HL-60 (cell line): ENCODE data around the gene GPR78.

ENCODE experiments used
- DNase-seq, 2 experiments: peaks; one replicate each; pipeline ENCODE4 v3.0.0-alpha.2; 2010 to 2020; ENCODE audit warnings: low read depth in 1 of 2, low spot score in 1 of 2
- H3K27ac ChIP-seq: fragments of 250-450 bp; sonication (Bioruptor Pico); replicated peaks from 2 replicates; pipeline ENCODE4 v1.5.1; 2020; ENCODE audit warnings: mild to moderate bottlenecking, moderate library complexity
- H3K27me3 ChIP-seq: fragments of 250-450 bp; sonication (Bioruptor Pico); 2 replicates; pipeline ENCODE4 v1.5.1; 2021; ENCODE audit warnings: mild to moderate bottlenecking, moderate library complexity; ENCODE audit not compliant: insufficient read depth, poor library complexity, severe bottlenecking
- H3K4me3 ChIP-seq: replicated peaks from 2 replicates; pipeline ENCODE4 v1.5.1; 2011; ENCODE audit warnings: mild to moderate bottlenecking, control low read depth, low read length; ENCODE audit not compliant: insufficient read depth
- GABPA ChIP-seq: IDR thresholded peaks from 2 replicates; pipeline ENCODE4 v1.6.1; 2012; ENCODE audit warnings: low read depth
- POLR2AphosphoS5 ChIP-seq: IDR thresholded peaks from 2 replicates; pipeline ENCODE4 v1.6.1; 2012; ENCODE audit warnings: low read depth
- SPI1 ChIP-seq: IDR thresholded peaks from 2 replicates; pipeline ENCODE4 v1.6.1; 2012; ENCODE audit warnings: low read depth, mild to moderate bottlenecking, borderline replicate concordance
- TF ChIP-seq, protein P1 (sequence below): IDR thresholded peaks from one replicate; pipeline ENCODE4 v1.5.1; 2011; ENCODE audit warnings: low read length, control low read depth, inconsistent platforms; ENCODE audit not compliant: insufficient read depth
- TF ChIP-seq, protein P2 (sequence below): IDR thresholded peaks from 2 replicates; pipeline ENCODE4 v1.6.1; 2012; ENCODE audit warnings: low read depth; ENCODE audit not compliant: insufficient replicate concordance

The GPR78 gene

DNA sequence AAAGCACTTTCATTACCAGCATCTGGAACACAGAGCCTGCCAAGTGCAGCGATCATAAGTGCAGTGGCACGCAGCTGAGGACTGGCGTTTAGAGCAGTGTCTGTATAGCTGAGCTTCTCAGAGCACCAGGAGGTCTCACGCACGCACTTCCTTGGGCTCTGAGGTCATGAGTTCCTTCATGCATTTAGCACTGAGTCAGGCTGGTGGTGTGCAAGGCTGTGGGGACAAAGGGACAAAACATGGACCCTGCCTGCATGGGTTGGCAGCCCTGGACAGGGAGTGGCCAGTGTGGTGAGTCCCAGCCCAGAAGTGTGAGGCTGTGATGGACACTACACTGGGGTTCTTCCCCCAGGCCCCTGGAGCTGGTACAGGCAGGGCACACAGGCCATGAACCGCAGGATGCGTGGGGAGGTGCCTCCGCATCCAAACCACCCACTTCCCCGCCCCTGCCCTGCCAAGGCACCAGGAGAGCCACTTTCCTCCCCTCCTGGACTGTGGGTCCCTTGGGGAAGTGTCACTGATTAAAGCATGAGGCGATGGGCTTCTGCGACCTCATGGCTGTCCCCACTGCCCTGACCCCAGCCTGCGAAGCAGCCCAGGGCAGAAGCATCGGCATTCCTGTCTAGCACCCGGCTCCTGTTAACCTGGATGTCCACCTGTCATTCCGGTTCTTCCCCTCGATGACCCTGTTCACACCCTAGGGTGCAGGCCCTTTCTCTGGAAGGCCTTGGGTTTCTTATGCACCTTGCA is 37.2 kb upstream of the GPR78 start:
- TF ChIP-seq POLR2AphosphoS5 (no peak), GABPA (no peak), SPI1 (no peak)
- TF ChIP-seq, protein P1, sequence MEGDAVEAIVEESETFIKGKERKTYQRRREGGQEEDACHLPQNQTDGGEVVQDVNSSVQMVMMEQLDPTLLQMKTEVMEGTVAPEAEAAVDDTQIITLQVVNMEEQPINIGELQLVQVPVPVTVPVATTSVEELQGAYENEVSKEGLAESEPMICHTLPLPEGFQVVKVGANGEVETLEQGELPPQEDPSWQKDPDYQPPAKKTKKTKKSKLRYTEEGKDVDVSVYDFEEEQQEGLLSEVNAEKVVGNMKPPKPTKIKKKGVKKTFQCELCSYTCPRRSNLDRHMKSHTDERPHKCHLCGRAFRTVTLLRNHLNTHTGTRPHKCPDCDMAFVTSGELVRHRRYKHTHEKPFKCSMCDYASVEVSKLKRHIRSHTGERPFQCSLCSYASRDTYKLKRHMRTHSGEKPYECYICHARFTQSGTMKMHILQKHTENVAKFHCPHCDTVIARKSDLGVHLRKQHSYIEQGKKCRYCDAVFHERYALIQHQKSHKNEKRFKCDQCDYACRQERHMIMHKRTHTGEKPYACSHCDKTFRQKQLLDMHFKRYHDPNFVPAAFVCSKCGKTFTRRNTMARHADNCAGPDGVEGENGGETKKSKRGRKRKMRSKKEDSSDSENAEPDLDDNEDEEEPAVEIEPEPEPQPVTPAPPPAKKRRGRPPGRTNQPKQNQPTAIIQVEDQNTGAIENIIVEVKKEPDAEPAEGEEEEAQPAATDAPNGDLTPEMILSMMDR = no peak
- TF ChIP-seq, protein P2, sequence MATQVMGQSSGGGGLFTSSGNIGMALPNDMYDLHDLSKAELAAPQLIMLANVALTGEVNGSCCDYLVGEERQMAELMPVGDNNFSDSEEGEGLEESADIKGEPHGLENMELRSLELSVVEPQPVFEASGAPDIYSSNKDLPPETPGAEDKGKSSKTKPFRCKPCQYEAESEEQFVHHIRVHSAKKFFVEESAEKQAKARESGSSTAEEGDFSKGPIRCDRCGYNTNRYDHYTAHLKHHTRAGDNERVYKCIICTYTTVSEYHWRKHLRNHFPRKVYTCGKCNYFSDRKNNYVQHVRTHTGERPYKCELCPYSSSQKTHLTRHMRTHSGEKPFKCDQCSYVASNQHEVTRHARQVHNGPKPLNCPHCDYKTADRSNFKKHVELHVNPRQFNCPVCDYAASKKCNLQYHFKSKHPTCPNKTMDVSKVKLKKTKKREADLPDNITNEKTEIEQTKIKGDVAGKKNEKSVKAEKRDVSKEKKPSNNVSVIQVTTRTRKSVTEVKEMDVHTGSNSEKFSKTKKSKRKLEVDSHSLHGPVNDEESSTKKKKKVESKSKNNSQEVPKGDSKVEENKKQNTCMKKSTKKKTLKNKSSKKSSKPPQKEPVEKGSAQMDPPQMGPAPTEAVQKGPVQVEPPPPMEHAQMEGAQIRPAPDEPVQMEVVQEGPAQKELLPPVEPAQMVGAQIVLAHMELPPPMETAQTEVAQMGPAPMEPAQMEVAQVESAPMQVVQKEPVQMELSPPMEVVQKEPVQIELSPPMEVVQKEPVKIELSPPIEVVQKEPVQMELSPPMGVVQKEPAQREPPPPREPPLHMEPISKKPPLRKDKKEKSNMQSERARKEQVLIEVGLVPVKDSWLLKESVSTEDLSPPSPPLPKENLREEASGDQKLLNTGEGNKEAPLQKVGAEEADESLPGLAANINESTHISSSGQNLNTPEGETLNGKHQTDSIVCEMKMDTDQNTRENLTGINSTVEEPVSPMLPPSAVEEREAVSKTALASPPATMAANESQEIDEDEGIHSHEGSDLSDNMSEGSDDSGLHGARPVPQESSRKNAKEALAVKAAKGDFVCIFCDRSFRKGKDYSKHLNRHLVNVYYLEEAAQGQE = no peak
- no peaks in the 10 kb centered on the region for H3K27me3 ChIP-seq
- no peak overlapping the region for H3K4me3 ChIP-seq
- H3K27ac ChIP-seq = no peak overlapping the region
- DNase-seq = no peak

DNA sequence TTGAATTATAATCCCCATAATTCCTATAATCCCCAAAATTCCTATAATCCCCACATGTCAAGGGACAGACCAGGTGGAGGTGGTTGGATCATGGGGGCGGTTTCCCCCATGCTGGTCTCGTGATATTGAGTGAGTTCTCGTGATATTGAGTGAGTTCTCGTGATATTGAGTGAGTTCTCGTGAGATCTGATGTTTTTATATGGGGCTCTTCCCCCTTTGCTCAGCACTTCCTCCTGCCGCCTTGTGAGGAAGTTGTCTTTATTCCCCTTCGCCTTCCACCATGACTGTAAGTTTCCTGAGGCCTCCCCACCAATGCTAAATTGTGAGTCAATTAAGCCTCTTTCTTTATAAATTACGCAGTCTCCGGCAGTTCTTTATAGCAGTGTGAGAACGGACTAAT is 36.6 kb upstream of the GPR78 start:
- H3K27me3 ChIP-seq = no peaks in the 10 kb centered on the region
- no peak overlapping the region for H3K27ac ChIP-seq
- no peak for TF ChIP-seq POLR2AphosphoS5
- TF ChIP-seq SPI1 = peak; percentile 62; the same call in 1 of the 2 replicates
- H3K4me3 ChIP-seq = no peak overlapping the region
- DNase-seq = no peak

DNA sequence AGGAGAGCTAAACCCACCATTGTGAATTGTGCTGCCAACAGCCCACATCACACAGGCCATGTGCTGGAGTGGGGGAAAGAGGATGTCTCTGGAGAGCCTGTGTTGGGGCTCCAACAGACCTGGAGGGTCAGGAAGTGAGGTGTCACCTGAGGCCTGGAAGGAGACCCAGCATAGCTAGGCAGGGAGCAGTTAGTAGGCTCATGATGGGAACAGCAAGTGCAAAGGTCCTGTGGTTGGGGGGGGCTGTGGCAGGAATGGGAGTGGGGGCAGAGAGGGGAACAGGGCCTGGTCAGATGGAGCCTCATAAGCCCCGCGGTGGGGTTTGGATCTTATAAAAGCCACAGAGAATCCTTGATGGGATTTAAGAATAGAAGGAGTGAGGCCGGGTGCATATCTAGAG is 35.9 kb upstream of the GPR78 start:
- TF ChIP-seq SPI1 (no peak), GABPA (no peak), POLR2AphosphoS5 (no peak)
- TF ChIP-seq, protein P2 = no peak
- TF ChIP-seq, protein P1 = no peak
- Histone ChIP-seq H3K4me3 (no peak overlapping the region), H3K27me3 (no peaks in the 10 kb centered on the region), H3K27ac (no peak overlapping the region)
- DNase-seq = no peak

DNA sequence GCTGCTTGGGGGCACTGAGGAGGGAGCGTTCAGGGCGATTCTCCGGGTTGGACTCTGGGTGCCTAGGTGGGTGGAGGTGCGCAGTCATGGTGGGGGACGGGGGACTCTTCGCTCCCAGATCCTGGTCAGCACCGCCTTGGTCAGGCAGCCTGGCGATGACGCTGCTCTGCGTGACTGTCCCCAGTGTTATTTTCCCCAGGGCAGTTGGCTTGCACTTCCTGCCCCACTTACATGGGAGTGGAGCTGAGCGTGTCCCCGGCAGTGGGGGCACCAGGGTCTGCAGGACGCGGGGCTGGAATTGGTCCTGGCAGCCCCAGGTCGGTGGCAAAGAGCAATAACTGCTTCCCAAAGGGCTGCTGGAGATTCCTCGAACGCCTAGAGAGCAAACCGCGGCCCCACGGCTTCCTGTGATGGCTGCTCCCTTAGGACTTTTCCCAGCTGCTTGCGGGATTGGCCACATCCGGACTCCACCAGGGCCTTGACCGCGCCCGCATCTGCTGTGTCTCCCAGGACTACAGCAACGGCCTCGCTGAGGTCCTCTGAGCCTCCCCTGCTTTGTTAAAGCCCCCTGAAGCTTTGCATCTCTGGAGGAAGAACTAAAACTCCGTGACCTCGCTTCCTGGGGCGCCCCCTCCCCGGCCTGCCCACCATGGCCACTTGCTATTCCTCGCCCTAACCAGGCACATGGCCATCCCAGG is 35.3 kb upstream of the GPR78 start:
- TF ChIP-seq SPI1 (no peak), GABPA (no peak), POLR2AphosphoS5 (no peak)
- TF ChIP-seq, protein P2 = no peak
- TF ChIP-seq, protein P1 = no peak
- Histone ChIP-seq H3K27ac (no peak overlapping the region), H3K4me3 (no peak overlapping the region), H3K27me3 (no peaks in the 10 kb centered on the region)
- no peak for DNase-seq
